HG02588 (cell line): ENCODE measurements around the gene PCP2.

Experiments used
- ATAC-seq: cut with Tn5 transposase; IDR thresholded peaks from one replicate; pipeline ENCODE4 v1.9.1; 2021; ENCODE audit warnings: mild to moderate bottlenecking, moderate library complexity; ENCODE audit not compliant: unreplicated experiment

The PCP2 gene

DNA sequence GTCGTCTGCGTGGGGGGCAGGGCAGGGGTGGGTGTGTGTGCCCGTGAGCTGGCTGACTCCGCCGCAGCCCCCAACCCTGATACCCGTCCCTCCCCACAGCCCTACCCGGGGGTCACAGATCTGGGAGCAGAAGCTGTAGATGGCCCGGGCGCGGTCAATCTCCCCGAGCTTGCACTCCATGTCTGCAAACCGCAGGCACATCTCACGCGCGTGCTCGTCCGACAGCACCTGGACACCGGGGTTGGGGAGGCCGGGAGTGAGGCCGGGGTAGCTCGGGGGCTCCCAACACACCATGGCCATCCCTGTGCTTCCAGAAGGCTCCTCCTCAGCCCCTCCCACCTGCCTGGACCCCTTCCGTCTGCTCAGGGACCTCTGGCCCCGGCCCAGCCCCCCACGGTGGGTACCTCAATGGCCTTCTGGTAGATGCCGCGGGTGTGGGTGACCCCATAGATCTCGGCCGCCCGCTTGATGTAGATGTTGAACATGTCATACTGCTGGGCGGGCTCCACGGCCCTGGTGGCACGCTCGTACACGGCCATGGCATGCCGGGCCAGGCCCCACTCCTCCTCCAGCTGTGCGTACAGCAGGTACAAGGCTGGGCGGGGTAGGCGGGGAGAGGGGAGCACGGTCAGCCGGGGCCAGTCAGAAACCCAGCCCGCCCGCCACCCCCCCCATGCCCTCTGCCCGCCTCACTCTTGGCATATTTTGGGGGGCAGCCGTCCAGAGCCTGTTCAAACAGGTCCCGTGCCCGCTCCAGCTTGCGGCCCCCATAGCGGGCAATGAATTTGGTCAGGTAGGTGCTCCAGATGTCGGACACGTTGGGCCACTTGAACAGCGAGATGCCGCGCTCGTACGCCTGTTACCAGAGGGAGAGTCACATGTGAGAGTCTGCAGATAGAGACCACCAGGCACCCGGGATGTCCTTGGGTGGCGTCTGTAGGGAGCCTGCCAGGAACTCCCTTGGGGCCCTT lies 12.8 kb downstream of the PCP2 start:
- no peak for ATAC-seq

DNA sequence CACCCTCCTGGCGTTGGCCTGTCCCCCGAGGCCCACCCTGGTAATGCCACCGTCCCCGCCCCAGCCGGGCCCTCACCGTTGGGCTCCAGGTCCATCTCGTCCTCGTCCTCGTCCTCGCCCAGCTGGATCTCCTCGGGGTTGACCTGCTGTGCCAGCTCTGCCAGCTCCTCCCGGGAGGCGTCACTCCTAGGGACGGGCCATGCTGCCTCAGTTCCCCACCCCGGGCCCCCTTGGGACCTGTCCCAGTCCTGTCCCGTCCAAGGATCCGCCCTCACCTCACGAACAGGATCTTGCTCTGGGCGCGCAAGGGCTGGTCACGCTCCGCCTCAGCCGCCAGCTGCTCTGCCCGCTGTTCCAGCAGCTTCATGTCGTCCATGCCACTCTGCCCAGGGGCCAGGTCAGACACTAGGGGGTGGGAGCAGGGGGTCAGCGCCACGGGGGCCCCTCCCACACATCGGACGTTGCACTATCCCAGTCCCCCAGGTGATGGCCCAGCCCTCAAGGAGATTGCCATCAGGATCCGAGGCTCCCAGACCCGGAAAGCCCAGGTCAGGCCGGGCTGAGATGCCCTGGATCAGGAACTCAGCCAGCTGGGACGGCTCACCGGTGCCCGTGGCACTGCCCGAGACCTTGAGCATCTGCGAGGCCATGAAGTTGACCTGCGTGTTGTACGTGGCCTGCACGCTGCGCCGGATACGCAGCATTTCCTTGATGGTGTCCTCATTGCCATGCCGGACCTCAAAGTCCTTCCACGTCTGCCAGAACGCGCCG lies 13.7 kb downstream of the PCP2 start:
- ATAC-seq: no peak

DNA sequence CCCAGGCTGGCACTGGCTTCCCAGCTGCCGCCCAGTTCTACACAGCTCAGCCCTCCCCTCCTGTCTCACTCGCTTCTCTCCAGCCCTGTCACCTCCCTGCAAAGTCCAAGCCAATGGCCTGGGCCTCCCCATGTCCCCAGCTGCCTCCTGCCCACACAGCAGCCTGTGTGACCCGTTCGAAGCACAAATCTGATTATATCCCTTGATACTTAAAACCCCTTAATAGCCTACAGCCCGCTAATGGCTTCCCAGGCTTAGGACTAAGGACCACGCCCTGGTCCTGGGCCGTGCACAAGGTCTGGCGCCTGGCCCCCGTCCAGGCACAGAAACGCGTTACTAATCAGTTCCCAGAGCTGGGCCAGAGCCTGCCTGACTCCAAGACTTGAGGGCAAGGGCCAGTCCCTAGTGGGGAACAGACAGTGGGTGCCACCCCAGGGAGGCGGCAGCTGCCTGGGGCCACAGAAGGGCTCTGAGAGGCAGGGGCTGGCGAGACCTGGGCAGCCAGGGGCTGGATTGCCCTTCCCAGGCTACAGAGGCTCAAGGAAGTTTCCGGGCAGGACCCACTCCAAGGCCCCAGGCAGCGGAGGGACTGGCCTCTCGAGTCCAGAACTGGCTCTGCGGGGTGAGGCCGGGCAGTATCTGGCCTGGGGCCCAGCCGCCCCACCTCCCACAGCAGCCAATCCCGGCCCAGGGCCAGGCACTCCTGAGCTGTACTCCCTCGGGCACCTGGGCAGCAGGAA lies 14.6 kb downstream of the PCP2 start:
- no peak for ATAC-seq

DNA sequence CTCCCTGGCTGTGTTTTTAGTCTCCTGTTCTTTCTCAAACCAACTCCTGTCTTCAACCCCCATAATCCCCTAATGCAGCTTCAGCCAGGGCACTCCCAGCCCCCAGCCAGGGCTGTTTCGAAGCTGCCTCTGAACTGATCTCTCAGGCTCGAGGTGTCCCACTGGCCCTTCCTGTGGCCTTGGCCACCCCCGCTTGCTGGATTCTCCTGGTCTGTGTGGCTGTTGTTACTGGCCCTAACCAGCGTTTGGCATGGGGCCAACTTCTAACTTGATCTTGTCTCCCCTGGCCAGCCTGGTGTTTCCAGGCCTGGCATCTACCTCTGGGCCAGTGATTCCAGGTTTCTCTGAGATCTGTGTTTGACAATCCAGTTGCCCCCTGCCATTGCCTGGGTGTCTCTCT lies 15.2 kb downstream of the PCP2 start:
- ATAC-seq: no peak

GRCh38 chr19:7617735-7618134 lies 15.8 kb downstream of the PCP2 start:
- ATAC-seq: no peak

DNA sequence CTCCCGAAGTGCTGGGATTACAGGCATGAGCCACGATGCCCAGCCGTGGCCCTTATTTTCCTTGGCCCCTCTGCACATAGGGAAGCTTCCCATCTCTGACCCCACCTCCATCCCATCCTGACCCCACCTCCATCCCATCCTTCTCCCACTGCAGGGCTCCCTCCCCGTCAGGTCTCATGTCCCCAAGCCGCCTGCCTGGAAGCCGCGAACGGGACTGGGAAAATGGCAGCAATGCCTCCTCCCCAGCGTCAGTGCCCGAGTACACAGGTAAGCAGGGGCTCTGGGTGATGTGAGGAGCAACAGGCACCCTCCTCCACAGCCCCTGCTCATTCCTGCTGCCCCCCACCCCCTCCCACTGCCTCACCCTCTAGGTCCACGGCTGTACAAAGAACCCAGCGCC lies 16.3 kb downstream of the PCP2 start:
- no peak for ATAC-seq

DNA sequence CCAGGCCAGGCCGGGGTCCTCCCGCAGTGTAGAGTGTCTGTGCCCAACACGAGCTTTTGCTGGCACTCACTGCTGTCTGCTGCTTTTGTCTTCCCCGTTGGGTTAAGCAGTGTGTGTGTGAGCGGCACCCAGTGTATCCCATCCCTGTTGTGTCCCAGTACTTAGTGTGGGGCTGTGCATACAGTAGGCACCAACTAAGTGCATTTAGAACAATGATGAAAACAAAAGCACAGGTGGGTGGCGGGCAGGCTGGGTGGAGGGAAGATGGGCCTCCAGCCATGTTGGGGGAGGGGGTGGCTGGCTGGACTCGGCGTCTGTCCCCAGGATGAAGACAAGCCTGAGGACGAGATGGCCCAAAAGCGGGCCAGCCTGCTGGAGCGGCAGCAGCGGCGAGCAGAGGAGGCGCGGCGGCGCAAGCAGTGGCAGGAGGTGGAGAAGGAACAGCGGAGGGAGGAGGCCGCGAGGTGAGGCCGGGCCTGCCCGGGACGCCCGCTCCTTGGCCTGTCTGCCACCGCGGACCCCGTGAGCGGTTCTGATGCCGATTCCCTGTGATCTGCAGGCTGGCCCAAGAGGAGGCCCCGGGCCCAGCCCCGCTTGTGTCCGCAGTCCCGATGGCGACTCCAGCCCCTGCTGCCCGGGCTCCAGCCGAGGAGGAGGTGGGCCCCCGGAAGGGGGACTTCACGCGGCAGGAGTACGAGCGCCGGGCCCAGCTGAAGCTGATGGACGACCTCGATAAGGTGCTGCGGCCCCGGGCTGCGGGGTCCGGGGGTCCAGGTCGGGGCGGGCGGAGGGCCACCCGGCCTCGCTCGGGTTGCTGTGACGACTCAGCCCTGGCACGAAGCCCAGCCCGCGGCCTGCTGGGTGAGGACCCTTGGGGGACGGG lies 18.4 kb downstream of the PCP2 start:
- no peak for ATAC-seq

- no peak for ATAC-seq
Observed at GRCh38 chr19:7612282-7613274, 20.9 kb downstream of the PCP2 start.

DNA sequence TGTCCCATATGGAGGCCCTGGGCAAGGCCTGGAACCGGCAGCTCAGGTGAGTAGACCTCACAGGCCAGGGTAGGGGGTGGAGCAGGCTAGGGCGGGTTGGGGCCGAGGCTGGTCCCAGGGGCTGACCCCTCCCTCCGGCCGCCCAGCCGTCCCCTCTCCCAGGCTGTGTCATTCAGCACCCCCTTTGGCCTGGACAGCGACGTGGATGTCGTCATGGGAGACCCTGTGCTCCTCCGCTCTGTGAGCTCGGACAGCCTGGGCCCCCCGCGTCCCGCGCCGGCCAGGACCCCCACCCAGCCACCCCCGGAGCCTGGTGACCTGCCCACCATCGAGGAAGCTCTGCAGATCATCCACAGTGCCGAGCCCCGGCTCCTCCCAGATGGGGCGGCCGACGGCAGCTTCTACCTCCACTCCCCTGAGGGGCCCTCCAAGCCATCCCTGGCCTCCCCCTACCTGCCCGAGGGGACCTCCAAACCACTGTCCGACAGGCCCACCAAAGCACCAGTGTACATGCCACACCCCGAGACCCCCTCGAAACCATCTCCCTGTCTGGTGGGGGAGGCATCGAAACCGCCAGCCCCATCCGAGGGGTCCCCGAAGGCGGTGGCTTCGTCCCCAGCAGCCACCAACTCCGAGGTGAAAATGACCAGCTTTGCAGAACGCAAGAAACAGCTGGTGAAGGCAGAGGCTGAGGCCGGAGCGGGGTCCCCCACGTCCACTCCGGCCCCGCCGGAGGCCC lies 21.8 kb downstream of the PCP2 start:
- no peak for ATAC-seq

GRCh38 chr19:7610491-7611240 lies 22.9 kb downstream of the PCP2 start:
- no peak for ATAC-seq

GRCh38 chr19:7607874-7608560 lies 25.5 kb downstream of the PCP2 start:
- ATAC-seq: no peak

DNA sequence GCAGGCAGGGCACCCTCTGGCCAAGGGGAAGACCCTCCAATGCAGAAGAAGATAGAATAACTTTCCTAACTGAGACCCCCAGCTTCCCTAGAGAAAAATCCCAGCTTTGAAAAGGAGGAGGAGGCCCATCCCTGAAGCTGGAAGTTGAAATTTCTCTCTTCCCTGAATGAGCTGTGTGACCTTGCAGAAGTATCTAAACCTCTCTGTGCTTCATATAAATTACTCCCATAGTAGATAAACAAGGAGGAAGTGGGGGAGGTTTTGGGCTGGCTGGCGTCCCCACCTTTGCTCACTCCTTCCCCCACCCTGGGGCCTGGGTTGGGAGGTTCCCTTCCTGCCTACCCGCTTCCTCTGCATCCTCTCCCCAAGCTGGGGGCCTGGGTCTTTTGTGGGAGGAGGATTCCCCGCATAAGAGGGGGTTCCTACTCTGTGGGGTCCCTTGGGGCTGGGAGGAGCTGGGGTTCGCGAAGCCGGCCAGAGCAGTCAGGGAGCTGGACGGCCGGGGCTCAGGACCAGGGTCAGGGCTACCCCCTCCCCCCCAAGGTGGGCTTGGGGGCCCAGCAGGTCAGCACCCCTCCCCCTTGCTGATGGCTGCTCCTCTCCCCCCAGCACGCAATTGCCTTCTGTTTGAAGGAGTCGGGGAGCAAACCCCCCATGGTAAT lies 26.2 kb downstream of the PCP2 start:
- ATAC-seq: no peak

DNA sequence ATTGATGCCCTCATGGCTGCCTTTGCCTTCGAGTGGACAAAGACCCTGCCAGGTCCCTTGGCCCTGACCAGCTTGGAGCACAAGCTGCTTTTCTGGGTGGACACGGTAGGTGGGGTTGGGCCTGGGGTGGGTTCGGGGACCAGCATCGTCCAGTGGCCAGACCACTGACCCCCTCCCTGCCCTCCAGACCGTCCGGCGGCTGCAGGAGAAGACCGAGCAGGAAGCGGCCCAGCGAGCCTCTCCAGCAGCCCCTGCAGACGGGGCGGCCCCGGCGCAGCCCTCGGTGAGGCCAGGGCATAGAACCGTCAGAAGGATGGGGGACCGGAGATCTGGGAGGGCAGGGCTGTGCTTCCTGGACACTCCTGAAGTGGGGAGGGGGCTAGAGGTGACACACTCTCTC lies 27.2 kb downstream of the PCP2 start:
- ATAC-seq: no peak

- ATAC-seq: no peak
Observed at GRCh38 chr19:7605490-7606222, 27.9 kb downstream of the PCP2 start.

GRCh38 chr19:7603919-7604318 lies 29.6 kb downstream of the PCP2 start:
- no peak for ATAC-seq

DNA sequence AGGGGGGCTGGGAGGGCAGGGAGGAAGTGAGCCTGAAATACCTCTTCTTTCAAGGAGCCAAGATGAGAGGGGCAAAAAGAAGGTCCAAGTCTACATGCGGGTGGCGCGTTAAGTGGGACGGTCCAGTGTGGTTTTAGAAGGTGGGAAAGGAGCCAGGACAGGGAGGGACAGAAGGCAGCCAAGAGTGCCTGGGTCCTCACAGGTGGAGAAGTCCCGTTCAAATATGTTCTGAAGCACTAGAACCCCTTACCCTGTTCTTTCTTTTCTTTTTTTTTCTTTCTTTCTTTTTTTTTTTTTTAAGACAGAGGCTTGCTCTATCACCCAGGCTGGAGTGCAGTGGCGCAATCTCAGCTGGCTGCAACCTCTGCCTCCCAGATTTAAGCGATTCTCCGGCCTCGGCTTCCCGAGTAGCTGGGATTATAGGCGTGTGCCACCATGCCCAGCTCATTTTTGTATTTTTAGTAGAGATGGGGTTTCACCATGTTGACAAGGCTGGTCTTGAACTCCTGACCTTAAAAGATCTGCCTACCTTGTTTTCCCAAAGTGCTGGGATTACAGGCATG lies 30.5 kb downstream of the PCP2 start:
- no peak for ATAC-seq
